ENCODE results near the gene CD3D. TPM values are rescaled to one million over a fixed set of nuclear protein-coding genes. Genes with fewer than 3 reads are reported as not detected.

The CD3D gene
- total and polyA plus RNA-seq, 2 of the 4 experiments (the other 2 are of a cell fraction): not detected

DNA sequence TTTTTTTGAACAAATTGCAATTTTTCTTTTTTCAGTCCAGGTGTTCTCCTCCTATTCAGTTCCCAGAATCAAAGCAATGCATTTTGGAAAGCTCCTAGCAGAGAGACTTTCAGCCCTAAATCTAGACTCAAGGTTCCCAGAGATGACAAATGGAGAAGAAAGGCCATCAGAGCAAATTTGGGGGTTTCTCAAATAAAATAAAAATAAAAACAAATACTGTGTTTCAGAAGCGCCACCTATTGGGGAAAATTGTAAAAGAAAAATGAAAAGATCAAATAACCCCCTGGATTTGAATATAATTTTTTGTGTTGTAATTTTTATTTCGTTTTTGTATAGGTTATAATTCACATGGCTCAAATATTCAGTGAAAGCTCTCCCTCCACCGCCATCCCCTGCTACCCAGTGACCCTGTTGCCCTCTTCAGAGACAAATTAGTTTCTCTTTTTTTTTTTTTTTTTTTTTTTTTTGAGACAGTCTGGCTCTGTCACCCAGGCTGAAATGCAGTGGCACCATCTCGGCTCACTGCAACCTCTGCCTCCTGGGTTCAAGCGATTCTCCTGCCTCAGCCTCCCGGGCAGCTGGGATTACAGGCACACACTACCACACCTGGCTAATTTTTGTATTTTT is 10.7 kb upstream of the CD3D start:
- no TSS peak for BruUV-seq (replicated peaks)
- no peaks in the 10 kb centered on the region for H3K9me1 ChIP-seq (ENCODE audit: insufficient read depth, low read length)
- dilution Hi-C loops (cut with HindIII; ENCODE audit: low sequenced_read_pairs, unreplicated experiment) (no loop called here), intact Hi-C loops (cut with micrococcal nuclease) (loop anchor here (1.0 kb wide), 2 partner anchors 155 to 208 kb away; no protein-coding TSS in a partner anchor), in situ Hi-C loops (cut with MboI; ENCODE audit: low sequenced_read_pairs) (loop anchor here (10.0 to 25.0 kb wide), 2 partner anchors 208 to 991 kb away; no protein-coding TSS in a partner anchor)
- ATAC-seq (ENCODE audit: low read depth): no peak
- no peak overlapping the region for H3K27ac ChIP-seq (ENCODE audit: insufficient read depth, low read length)
- H3K4ac ChIP-seq (ENCODE audit: low read depth, low read length): no peak overlapping the region
- TF ChIP-seq, protein P1, sequence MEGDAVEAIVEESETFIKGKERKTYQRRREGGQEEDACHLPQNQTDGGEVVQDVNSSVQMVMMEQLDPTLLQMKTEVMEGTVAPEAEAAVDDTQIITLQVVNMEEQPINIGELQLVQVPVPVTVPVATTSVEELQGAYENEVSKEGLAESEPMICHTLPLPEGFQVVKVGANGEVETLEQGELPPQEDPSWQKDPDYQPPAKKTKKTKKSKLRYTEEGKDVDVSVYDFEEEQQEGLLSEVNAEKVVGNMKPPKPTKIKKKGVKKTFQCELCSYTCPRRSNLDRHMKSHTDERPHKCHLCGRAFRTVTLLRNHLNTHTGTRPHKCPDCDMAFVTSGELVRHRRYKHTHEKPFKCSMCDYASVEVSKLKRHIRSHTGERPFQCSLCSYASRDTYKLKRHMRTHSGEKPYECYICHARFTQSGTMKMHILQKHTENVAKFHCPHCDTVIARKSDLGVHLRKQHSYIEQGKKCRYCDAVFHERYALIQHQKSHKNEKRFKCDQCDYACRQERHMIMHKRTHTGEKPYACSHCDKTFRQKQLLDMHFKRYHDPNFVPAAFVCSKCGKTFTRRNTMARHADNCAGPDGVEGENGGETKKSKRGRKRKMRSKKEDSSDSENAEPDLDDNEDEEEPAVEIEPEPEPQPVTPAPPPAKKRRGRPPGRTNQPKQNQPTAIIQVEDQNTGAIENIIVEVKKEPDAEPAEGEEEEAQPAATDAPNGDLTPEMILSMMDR (conservative IDR thresholded peaks at IDR 0.05; ENCODE audit: low read depth, low read length): peak; percentile 63
- peak; percentile 54 for TF ChIP-seq SMC3 (IDR thresholded peaks at IDR 0.05; ENCODE audit: low read depth, low read length)
- TF ChIP-seq MAFK (IDR thresholded peaks at IDR 0.05; ENCODE audit: low read depth, low read length): no peak
- TF ChIP-seq RAD21 (IDR thresholded peaks at IDR 0.05; ENCODE audit: low read length): peak; percentile 45
- H2BK120ac ChIP-seq (ENCODE audit: low read depth, low read length): no peak overlapping the region
- no peak overlapping the region for H2AFZ ChIP-seq (replicated peaks; ENCODE audit: low read length, poor library complexity)
- no peak overlapping the region for H3K4me3 ChIP-seq (ENCODE audit: insufficient read depth, low read depth, low read length)
- no peaks in the 10 kb centered on the region for H3K9me3 ChIP-seq (ENCODE audit: control insufficient read depth, insufficient read depth, low read length)
- H2BK15ac ChIP-seq (ENCODE audit: low read depth, low read length): no peak overlapping the region
- H3K56ac ChIP-seq (ENCODE audit: extremely low read depth, insufficient read depth, low read length): no peak overlapping the region
- no peak overlapping the region for H4K91ac ChIP-seq (ENCODE audit: insufficient read depth, low read depth, low read length)
- no peaks in the 10 kb centered on the region for H3K4me1 ChIP-seq (ENCODE audit: control insufficient read depth, insufficient read depth, low read length)
- no peak overlapping the region for H3K14ac ChIP-seq (replicated peaks; ENCODE audit: low read depth, low read length)
- WGBS, 2 experiments (ENCODE audit: extremely low coverage in 2 of 2, insufficient read length in 1 of 2): no CpG with 5 or more reads among the region's 6 CpGs
- H2AK5ac ChIP-seq (ENCODE audit: low read depth, low read length): no peak overlapping the region
- no peak overlapping the region for H4K5ac ChIP-seq (ENCODE audit: low read depth, low read length)
- peak; percentile 5 for DNase-seq
- no peak overlapping the region for H3K18ac ChIP-seq (ENCODE audit: low read depth, low read length)
- H3K9ac ChIP-seq (ENCODE audit: low read depth, low read length): no peak overlapping the region
- no peak overlapping the region for H3K4me2 ChIP-seq (ENCODE audit: low read depth, low read length)
- no peaks in the 10 kb centered on the region for H3K79me1 ChIP-seq (ENCODE audit: low read depth in 1 of 2, low read length in 2 of 2)
- no peak overlapping the region for H4K8ac ChIP-seq (ENCODE audit: low read depth in 2 of 2, low read length in 2 of 2)
- ChIA-PET POLR2A (ENCODE audit: unreplicated experiment) (no interaction called here), CTCF (interaction anchor here (0.6 to 2.0 kb wide), 3 partner anchors 52 to 207 kb away, joined by 3 to 11 read pairs (median 3); no protein-coding TSS in a partner anchor)
- H3K23ac ChIP-seq (ENCODE audit: low read depth, low read length): no peak overlapping the region
- H4K20me1 ChIP-seq (ENCODE audit: insufficient read depth, low read length): no peaks in the 10 kb centered on the region
- H2BK5ac ChIP-seq (ENCODE audit: low read depth, low read length, poor library complexity, severe bottlenecking): no peak overlapping the region
- no peaks in the 10 kb centered on the region for H3K36me3 ChIP-seq (ENCODE audit: control insufficient read depth, insufficient read depth, low read length)
- no peak overlapping the region for H2AK9ac ChIP-seq (replicated peaks; ENCODE audit: low read depth, low read length, poor library complexity)
- peaks cover 11% of the 10 kb centered on the region for H3K27me3 ChIP-seq (ENCODE audit: control insufficient read depth, insufficient read depth, low read length)
- no peak overlapping the region for H2BK20ac ChIP-seq (ENCODE audit: low read depth, low read length)
